ENCODE results near the gene GLIS1.
"Not testable (repeated sequence)": the region's sequence is repeated elsewhere in the genome, so short reads cannot be mapped to it uniquely, and the experiment has no call there.

GLIS1 gene

GRCh38 chr1:53653200-53653575, 85.8 kb downstream of the GLIS1 start:
- no peak for DNase-seq (ENCODE audit: low spot score)
- in situ Hi-C loops (cut with MboI; ENCODE audit: low pct_unique_long_range_greater_than_20kb, low sequenced_read_pairs, unreplicated experiment), result no loop called here
- no peak for TF ChIP-seq CTCF (IDR thresholded peaks at IDR 0.05; ENCODE audit: extremely low read depth, insufficient read depth, missing control alignments)

GRCh38 chr1:53652441-53653199, 86.3 kb downstream of the GLIS1 start:
- DNase-seq (ENCODE audit: low spot score), result no peak
- TF ChIP-seq CTCF (IDR thresholded peaks at IDR 0.05; ENCODE audit: extremely low read depth, insufficient read depth, missing control alignments), result no peak
- in situ Hi-C loops (cut with MboI; ENCODE audit: low pct_unique_long_range_greater_than_20kb, low sequenced_read_pairs, unreplicated experiment), result no loop called here

- TF ChIP-seq CTCF (IDR thresholded peaks at IDR 0.05; ENCODE audit: extremely low read depth, insufficient read depth, missing control alignments), result no peak
- no peak for DNase-seq (ENCODE audit: low spot score)
- in situ Hi-C loops (cut with MboI; ENCODE audit: low pct_unique_long_range_greater_than_20kb, low sequenced_read_pairs, unreplicated experiment), result no loop called here
Observed at GRCh38 chr1:53651356-53651755, 87.6 kb downstream of the GLIS1 start.

- no peak for TF ChIP-seq CTCF (IDR thresholded peaks at IDR 0.05; ENCODE audit: extremely low read depth, insufficient read depth, missing control alignments)
- no peak for DNase-seq (ENCODE audit: low spot score)
- in situ Hi-C loops (cut with MboI; ENCODE audit: low pct_unique_long_range_greater_than_20kb, low sequenced_read_pairs, unreplicated experiment), result no loop called here
Observed at GRCh38 chr1:53648516-53648915, 90.4 kb downstream of the GLIS1 start.

GRCh38 chr1:53647915-53648314, 91.0 kb downstream of the GLIS1 start:
- DNase-seq (ENCODE audit: low spot score); in situ Hi-C loops (cut with MboI; ENCODE audit: low pct_unique_long_range_greater_than_20kb, low sequenced_read_pairs, unreplicated experiment): not testable (repeated sequence)

- DNase-seq (ENCODE audit: low spot score), result no peak
- in situ Hi-C loops (cut with MboI; ENCODE audit: low pct_unique_long_range_greater_than_20kb, low sequenced_read_pairs, unreplicated experiment), result no loop called here
- no peak for TF ChIP-seq CTCF (IDR thresholded peaks at IDR 0.05; ENCODE audit: extremely low read depth, insufficient read depth, missing control alignments)
Observed at GRCh38 chr1:53646732-53647131, 92.2 kb downstream of the GLIS1 start.

- in situ Hi-C loops (cut with MboI; ENCODE audit: low pct_unique_long_range_greater_than_20kb, low sequenced_read_pairs, unreplicated experiment), result no loop called here
- no peak for TF ChIP-seq CTCF (IDR thresholded peaks at IDR 0.05; ENCODE audit: extremely low read depth, insufficient read depth, missing control alignments)
- no peak for DNase-seq (ENCODE audit: low spot score)
Observed at GRCh38 chr1:53645690-53646078, 93.3 kb downstream of the GLIS1 start.

Measured in GM13977 (cell line).